Measurements from ENCODE around the gene ADAMTS2.

DNA sequence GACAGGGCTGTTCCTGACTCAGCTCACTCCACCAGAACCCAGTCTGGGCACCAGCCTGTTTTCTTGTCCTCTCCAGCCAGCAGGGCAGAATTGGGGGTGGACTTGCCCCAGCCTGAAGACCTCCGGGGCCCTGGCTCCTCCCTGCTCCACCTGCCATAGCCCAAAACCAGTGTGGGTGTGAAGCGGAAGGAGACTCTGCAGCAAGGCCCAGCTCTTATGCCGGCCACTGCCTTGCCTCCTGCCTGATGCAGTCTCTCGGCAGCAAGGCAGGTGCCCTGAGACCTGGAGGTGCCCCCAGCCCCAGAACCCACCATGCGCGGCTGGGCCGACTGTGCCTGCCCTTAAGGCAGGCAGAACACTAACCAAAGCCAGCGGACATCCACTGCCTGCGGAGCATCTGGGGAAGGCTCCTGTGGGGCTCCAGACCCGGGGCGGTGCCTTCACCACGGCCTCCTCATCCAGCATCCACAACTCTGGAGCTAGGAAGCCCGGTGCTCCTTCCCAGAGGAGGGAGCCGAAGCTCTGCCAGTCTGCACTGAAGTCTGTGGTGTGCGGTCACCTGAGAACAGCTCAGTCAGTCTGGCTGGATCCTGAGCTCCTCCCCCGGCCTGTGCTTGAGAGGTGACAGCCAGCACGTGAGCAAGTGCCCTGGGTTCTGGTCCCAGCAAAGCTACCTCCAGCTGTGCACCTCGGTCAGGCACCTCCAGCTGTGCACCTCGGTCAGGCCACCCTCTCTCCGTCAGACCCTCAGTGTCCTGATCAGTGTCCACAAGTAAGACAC is 116.7 kb downstream of the ADAMTS2 start:
- TF ChIP-seq, protein P1, sequence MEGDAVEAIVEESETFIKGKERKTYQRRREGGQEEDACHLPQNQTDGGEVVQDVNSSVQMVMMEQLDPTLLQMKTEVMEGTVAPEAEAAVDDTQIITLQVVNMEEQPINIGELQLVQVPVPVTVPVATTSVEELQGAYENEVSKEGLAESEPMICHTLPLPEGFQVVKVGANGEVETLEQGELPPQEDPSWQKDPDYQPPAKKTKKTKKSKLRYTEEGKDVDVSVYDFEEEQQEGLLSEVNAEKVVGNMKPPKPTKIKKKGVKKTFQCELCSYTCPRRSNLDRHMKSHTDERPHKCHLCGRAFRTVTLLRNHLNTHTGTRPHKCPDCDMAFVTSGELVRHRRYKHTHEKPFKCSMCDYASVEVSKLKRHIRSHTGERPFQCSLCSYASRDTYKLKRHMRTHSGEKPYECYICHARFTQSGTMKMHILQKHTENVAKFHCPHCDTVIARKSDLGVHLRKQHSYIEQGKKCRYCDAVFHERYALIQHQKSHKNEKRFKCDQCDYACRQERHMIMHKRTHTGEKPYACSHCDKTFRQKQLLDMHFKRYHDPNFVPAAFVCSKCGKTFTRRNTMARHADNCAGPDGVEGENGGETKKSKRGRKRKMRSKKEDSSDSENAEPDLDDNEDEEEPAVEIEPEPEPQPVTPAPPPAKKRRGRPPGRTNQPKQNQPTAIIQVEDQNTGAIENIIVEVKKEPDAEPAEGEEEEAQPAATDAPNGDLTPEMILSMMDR (IDR thresholded peaks at IDR 0.05) = no peak
- no peak for TF ChIP-seq POLR2A (IDR thresholded peaks at IDR 0.05)
